NCI-H460 (cell line): ENCODE data around the gene CCNL1. TPM values are rescaled to one million over a fixed set of nuclear protein-coding genes. Genes with fewer than 3 reads are reported as not detected.

Experiments
- DNase-seq: peaks from one replicate; pipeline ENCODE4 v3.0.0-alpha.2; 2016; ENCODE audit warnings: low read depth; ENCODE audit errors: extremely low read depth
- total RNA-seq: library from RNA; depleted of rRNA; stranded (reverse); fragments of >200 nt; shearing (Covaris generic); gene quantifications from 2 replicates; pipeline ENCODE4 v1.2.3, GENCODE V29; 2014

The CCNL1 gene
- total RNA-seq, 1 experiment from 2014 or later = 91.3 TPM

- no peak for DNase-seq
Measured at GRCh38 chr3:157148196-157148889, 11.6 kb downstream of the CCNL1 start.

GRCh38 chr3:157147099-157147803 is 12.7 kb downstream of the CCNL1 start:
- DNase-seq = no peak

GRCh38 chr3:157145606-157146322 is 14.2 kb downstream of the CCNL1 start:
- DNase-seq = no peak

GRCh38 chr3:157142315-157142714 is 17.6 kb downstream of the CCNL1 start:
- no peak for DNase-seq

GRCh38 chr3:157139938-157140534 is 19.9 kb downstream of the CCNL1 start:
- no peak for DNase-seq

- no peak for DNase-seq
Measured at GRCh38 chr3:157136647-157137387, 23.1 kb downstream of the CCNL1 start.

GRCh38 chr3:157135671-157136396 is 24.1 kb downstream of the CCNL1 start:
- DNase-seq = no peak

- DNase-seq = no peak
Measured at GRCh38 chr3:157134620-157135191, 25.2 kb downstream of the CCNL1 start.

- DNase-seq = no peak
Measured at GRCh38 chr3:157133434-157134320, 26.3 kb downstream of the CCNL1 start.

GRCh38 chr3:157132936-157133335 is 27.0 kb downstream of the CCNL1 start:
- no peak for DNase-seq

- DNase-seq = no peak
Measured at GRCh38 chr3:157132341-157132740, 27.6 kb downstream of the CCNL1 start.

- DNase-seq = no peak
Measured at GRCh38 chr3:157131861-157132260, 28.1 kb downstream of the CCNL1 start.

GRCh38 chr3:157130467-157131251 is 29.3 kb downstream of the CCNL1 start:
- peak; percentile 17 for DNase-seq

GRCh38 chr3:157129803-157130466 is 30.0 kb downstream of the CCNL1 start:
- DNase-seq = no peak

- DNase-seq = no peak
Measured at GRCh38 chr3:157128771-157129681, 30.9 kb downstream of the CCNL1 start.
